GM18861 (cell line): ENCODE measurements around the gene ASPG.

Source experiments
- ATAC-seq: cut with Tn5 transposase; IDR thresholded peaks from one replicate; pipeline ENCODE4 v1.9.1; 2021; ENCODE audit not compliant: unreplicated experiment

The ASPG gene

GRCh38 chr14:104105071-104105821, 19.7 kb downstream of the ASPG start:
- ATAC-seq, result no peak

- ATAC-seq, result no peak
These were observed 20.4 kb downstream of the ASPG start for GRCh38 chr14:104105822-104106470.

GRCh38 chr14:104106471-104106991, 21.0 kb downstream of the ASPG start:
- no peak for ATAC-seq

GRCh38 chr14:104107101-104107581, 21.6 kb downstream of the ASPG start:
- no peak for ATAC-seq

GRCh38 chr14:104107611-104108569, 22.4 kb downstream of the ASPG start:
- no peak for ATAC-seq

GRCh38 chr14:104108570-104109541, 23.4 kb downstream of the ASPG start:
- no peak for ATAC-seq

GRCh38 chr14:104109731-104110361, 24.3 kb downstream of the ASPG start:
- no peak for ATAC-seq

- no peak for ATAC-seq
These were observed 25.1 kb downstream of the ASPG start for GRCh38 chr14:104110491-104111209.

GRCh38 chr14:104111301-104112112, 26.0 kb downstream of the ASPG start:
- ATAC-seq, result no peak

- no peak for ATAC-seq
These were observed 26.6 kb downstream of the ASPG start for GRCh38 chr14:104112113-104112505.

GRCh38 chr14:104112609-104113571, 27.4 kb downstream of the ASPG start:
- ATAC-seq, result no peak

GRCh38 chr14:104113631-104114420, 28.3 kb downstream of the ASPG start:
- ATAC-seq, result no peak

GRCh38 chr14:104114421-104115130, 29.1 kb downstream of the ASPG start:
- ATAC-seq, result no peak

- ATAC-seq, result no peak
These were observed 29.7 kb downstream of the ASPG start for GRCh38 chr14:104115131-104115600.

- ATAC-seq, result no peak
These were observed 30.3 kb downstream of the ASPG start for GRCh38 chr14:104115691-104116287.
